IPS-18a (cell line): ENCODE measurements around the gene SRC.

ENCODE experiments used
- H3K27ac ChIP-seq: one replicate; pipeline ENCODE4 v1.5.1; 2013; ENCODE audit warnings: low read length
- H3K27me3 ChIP-seq: one replicate; pipeline ENCODE4 v1.6.1; 2013; ENCODE audit warnings: mild to moderate bottlenecking, low read length; ENCODE audit not compliant: control insufficient read depth, insufficient read depth
- H3K36me3 ChIP-seq: one replicate; pipeline ENCODE4 v1.6.1; 2013; ENCODE audit warnings: low read depth, low read length; ENCODE audit not compliant: control insufficient read depth
- H3K4me1 ChIP-seq: one replicate; pipeline ENCODE4 v1.6.1; 2013; ENCODE audit warnings: low read depth, low read length; ENCODE audit not compliant: control insufficient read depth
- H3K4me3 ChIP-seq: one replicate; pipeline ENCODE4 v1.5.1; 2013; ENCODE audit warnings: low read length
- H3K9ac ChIP-seq: one replicate; pipeline ENCODE4 v1.6.1; 2013; ENCODE audit warnings: mild to moderate bottlenecking, low read length, moderate library complexity
- H3K9me3 ChIP-seq: one replicate; pipeline ENCODE4 v1.6.1; 2013; ENCODE audit warnings: low read depth, low read length; ENCODE audit not compliant: control insufficient read depth

SRC gene

DNA sequence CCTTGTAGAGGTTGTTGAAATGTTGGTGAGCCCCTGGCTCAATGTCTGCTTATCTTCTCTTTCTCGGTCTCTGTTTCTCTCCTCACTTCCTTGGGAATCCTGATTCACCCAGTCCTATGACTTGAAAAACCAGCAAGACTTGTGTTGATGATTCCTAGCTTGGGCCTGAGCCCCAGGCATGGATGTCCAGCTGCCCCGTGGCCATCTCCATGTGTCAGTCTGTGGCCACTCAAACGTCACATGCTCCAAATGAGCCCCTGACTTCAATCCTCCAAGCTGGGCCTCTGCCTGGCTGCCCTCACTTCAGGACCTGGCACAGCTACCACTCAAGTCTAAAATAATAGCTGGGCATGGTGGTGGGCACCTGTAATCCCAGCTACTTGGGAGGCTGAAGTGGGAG, 81.0 kb downstream of the SRC start:
- Histone ChIP-seq H3K4me3 (no peak overlapping the region), H3K27me3 (no peaks in the 10 kb centered on the region), H3K27ac (no peak overlapping the region), H3K9me3 (no peaks in the 10 kb centered on the region), H3K4me1 (peaks cover 7% of the 10 kb centered on the region), H3K36me3 (no peaks in the 10 kb centered on the region), H3K9ac (no peak overlapping the region)

DNA sequence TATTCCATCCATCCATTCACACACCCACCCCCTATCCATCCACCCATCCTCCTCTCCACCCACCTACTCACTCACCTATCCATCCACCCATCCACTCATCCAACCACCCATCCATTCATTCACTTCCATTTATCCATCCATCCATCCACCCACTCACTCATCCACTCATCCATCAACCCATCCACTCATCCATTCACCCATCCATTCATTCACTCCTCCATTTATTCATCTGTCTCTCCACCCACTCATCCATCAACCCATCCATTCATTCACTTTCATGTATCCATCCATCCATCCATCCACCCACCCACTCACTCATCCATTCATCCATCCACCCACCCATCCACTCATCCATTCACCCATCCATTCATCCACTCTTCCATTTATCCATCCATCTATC, 84.1 kb downstream of the SRC start:
- no peak overlapping the region for H3K9ac ChIP-seq
- H3K27ac ChIP-seq: no peak overlapping the region
- no peaks in the 10 kb centered on the region for H3K36me3 ChIP-seq
- no peaks in the 10 kb centered on the region for H3K4me1 ChIP-seq
- H3K27me3 ChIP-seq: no peaks in the 10 kb centered on the region
- no peaks in the 10 kb centered on the region for H3K9me3 ChIP-seq
- no peak overlapping the region for H3K4me3 ChIP-seq

DNA sequence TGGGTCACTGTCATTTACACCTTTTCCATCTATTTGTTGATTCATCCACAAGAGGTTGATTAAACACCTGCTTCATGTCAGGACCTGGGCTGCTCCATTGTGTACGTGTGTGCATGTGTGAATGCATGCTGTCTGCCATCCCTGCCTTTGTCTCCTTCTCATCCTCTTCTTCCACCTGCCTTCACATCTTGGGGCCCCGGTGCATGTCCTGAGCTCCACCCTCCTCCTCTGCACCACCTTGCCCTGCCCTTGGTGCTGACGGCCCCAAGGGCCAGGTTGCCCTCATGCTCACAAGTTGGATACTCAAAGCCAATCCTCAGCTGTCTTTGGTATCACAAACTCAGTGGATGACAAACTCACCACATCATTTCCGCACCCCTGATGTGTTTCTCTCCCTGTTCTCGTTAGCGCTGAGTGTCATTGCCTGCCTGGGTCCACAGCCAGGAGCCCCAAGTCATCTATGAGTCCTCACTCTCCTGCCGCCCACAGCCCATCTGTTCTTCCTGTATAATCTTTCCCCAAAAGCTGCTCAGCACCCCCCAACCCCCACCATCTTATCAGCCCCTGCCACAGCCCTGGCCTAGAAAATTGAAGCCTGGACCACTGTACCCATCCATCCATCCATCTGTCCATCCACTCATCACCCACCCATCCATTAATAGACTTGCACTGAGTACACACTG, 85.0 kb downstream of the SRC start:
- H3K36me3 ChIP-seq: no peaks in the 10 kb centered on the region
- no peaks in the 10 kb centered on the region for H3K9me3 ChIP-seq
- H3K4me3 ChIP-seq: no peak overlapping the region
- H3K27me3 ChIP-seq: no peaks in the 10 kb centered on the region
- H3K9ac ChIP-seq: no peak overlapping the region
- no peak overlapping the region for H3K27ac ChIP-seq
- H3K4me1 ChIP-seq: no peaks in the 10 kb centered on the region

DNA sequence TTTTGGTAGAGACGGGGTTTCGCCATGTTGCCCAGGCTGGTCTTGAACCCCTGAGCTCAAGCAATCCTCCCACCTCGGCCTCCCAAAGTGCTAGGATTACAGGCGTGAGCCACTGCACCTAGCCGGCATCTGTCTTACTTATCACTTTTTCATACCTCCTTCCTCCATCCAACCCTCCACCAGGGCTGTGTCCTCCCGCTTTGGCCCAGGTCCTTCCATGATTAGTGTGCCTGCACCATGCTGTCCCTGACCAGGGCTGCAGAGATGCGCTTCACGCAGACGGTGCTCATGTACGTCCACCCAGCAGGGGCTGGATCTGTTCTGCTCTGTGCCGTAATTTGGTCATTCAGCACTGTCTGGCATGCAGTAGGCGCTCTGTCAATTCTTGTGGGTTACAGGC, 85.8 kb downstream of the SRC start:
- Histone ChIP-seq H3K4me1 (no peaks in the 10 kb centered on the region), H3K27ac (no peak overlapping the region), H3K27me3 (no peaks in the 10 kb centered on the region), H3K9me3 (no peaks in the 10 kb centered on the region), H3K9ac (no peak overlapping the region), H3K4me3 (no peak overlapping the region), H3K36me3 (no peaks in the 10 kb centered on the region)

DNA sequence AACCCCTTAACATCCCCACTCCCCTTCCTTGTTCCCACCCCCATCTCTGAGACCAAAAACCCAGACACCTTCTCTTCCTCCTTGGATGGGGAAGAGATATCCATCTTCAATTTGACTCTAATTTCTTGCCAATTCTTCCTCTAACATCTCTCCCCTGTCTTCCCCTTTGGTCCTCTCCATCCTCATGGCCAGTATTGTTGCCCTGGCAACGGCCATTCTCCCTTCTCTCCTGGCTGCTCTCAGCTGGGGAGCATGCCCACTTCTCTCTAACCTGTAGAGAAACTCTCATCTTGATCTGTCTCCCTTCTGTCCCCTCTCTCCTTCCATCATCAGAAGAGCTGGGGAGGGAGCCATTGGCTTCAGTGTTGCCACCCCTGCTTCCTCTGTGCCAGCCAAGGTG, 86.7 kb downstream of the SRC start:
- no peaks in the 10 kb centered on the region for H3K27me3 ChIP-seq
- H3K4me3 ChIP-seq: no peak overlapping the region
- H3K9ac ChIP-seq: no peak overlapping the region
- H3K36me3 ChIP-seq: no peaks in the 10 kb centered on the region
- no peaks in the 10 kb centered on the region for H3K4me1 ChIP-seq
- H3K27ac ChIP-seq: no peak overlapping the region
- H3K9me3 ChIP-seq: no peaks in the 10 kb centered on the region

DNA sequence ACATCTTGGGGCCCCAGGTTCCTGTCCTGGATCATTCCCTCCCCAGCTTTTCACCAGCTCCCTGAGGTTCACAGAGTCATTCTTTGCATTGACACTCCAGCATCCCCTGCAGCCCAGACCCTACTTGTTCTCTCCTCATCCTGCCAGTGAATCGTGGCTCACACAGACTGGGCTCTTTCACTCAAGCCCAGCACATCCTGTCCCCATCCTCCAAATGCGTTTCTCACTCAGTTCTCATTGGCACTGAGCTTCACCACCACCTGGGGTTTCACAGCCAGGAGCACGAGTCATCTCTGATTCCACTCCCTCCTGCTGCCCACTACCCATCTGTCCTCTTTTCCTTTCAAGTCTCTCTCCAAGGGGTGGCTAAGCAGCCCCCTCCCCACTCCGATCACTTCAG, 89.7 kb downstream of the SRC start:
- Histone ChIP-seq H3K27ac (no peak overlapping the region), H3K4me3 (no peak overlapping the region), H3K9me3 (no peaks in the 10 kb centered on the region), H3K27me3 (no peaks in the 10 kb centered on the region), H3K4me1 (no peaks in the 10 kb centered on the region), H3K36me3 (no peaks in the 10 kb centered on the region), H3K9ac (no peak overlapping the region)

DNA sequence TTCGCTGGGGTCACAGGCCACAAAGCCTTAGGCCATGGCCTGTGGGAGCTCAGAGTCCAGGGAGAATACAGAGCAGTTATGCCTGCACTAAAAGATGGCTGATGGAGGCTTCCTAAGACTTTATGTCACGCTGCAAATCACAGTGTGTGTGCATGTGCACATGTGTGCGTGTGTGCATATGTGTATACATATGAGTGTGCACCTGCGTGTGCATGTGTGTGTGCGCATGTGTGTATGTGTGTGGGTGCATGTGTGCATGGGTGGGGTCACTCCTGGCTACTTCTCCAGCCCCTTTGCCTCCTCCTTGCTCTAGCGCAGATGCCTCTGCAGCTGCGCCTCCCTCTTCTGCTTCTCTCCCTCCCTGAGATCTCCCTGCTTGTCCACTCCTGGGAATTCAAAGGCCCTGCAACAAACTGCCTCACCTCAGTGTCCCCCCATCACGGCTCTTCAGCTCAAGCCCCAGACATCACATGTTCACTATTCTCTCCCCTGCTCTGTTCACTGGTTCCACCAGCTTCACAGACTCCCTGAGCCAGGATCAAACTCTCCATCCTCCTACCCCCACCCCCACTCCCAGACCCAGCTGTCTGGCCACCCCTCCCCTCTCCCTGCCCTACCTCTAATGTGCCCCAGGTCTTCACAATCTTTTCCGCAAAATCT, 90.7 kb downstream of the SRC start:
- Histone ChIP-seq H3K9ac (no peak overlapping the region), H3K4me3 (no peak overlapping the region), H3K36me3 (no peaks in the 10 kb centered on the region), H3K27me3 (no peaks in the 10 kb centered on the region), H3K9me3 (no peaks in the 10 kb centered on the region), H3K4me1 (no peaks in the 10 kb centered on the region), H3K27ac (no peak overlapping the region)

DNA sequence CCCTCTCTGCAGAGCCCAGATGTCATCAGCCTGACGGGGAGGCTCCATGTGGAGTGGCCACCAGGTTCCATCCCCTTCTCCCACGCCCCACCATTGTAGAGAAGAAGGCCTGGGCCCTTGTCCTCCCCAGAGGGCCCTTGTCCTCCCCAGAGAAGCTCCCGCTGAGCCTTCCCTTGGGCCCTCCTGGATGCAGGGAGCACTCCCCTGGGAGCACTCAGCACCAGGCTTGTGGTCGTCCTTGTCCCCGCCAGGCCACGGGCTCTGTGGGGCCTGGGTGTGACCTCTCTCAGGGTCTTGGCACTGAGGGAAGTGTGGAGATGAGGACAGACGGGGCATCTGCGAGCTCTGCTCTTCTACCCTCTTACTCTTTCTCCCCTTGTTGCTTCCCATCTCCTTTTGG, 91.7 kb downstream of the SRC start:
- Histone ChIP-seq H3K36me3 (no peaks in the 10 kb centered on the region), H3K27ac (no peak overlapping the region), H3K4me1 (no peaks in the 10 kb centered on the region), H3K27me3 (no peaks in the 10 kb centered on the region), H3K9me3 (no peaks in the 10 kb centered on the region), H3K9ac (no peak overlapping the region), H3K4me3 (no peak overlapping the region)

DNA sequence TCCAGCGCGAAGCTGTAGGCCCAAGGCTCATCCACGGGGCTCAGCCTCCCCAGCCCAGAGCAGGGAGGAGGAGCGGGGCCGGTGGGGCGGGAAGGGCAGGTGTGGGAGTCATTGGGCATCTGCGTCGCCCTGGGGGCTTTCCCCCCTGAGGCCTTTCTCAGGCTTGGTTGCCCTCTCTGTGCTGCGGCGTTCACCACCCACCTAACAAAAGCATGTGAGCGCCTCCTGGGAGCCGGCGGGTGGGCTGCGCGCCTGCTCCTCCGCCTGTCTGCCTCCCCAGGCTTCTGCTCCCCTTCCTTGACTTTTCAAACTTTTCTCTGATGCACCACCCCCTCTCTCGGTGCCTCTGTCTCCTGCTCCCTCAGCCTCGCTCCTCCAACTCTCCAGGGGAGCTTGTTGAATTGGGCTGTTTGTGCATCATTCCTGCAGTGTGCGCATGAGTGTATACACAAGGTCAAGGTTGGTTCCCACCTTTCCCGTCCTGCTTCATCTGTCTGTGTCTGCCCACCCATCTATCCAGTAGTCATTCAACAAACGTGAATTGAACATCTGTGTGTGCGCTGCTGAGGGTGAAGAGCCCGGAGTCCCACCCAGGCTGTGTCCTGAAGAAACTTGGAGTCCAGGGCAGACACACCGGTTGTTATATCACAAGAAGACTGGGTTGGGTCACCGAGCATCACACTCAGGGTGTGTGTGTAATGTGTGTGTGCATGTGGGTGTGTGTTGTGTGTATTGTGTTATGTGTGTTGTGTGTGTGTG, 92.7 kb downstream of the SRC start:
- H3K9ac ChIP-seq: no peak overlapping the region
- H3K9me3 ChIP-seq: no peaks in the 10 kb centered on the region
- no peak overlapping the region for H3K4me3 ChIP-seq
- H3K4me1 ChIP-seq: no peaks in the 10 kb centered on the region
- no peaks in the 10 kb centered on the region for H3K27me3 ChIP-seq
- H3K36me3 ChIP-seq: no peaks in the 10 kb centered on the region
- H3K27ac ChIP-seq: no peak overlapping the region

DNA sequence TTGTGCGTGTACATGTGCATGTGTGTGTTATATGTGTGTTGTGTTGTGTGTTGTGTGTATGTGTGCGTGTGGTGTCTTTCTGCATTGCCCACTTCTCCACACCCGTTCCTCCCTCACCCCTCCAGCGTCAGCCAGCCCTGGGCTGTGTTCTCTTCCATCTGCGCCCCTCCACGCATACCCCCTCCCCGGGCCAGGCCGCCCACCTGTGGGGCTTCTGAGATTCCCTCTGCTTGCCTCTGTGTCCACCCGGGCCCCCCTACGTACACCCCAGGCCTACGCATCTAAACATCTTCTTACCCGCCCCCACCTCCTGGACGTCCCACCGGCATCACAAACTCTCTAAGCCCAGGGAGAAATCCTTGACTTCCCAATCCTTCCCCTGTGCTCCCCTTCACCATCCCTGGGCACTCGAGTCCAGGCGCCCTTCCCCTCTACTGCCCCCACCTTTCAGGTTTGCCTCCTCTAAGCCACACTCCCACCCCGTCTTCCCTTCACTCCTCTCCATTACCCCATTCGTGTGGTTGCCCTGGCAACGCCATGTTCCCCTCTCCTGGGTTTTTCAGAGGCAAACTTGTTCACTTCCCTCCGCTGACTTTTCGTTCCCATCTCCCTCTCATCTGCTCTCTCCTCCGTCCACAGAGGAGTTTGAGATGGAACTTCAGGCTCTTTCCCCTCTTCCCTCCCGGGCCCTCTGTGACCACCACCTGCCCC, 93.4 kb downstream of the SRC start:
- no peaks in the 10 kb centered on the region for H3K4me1 ChIP-seq

DNA sequence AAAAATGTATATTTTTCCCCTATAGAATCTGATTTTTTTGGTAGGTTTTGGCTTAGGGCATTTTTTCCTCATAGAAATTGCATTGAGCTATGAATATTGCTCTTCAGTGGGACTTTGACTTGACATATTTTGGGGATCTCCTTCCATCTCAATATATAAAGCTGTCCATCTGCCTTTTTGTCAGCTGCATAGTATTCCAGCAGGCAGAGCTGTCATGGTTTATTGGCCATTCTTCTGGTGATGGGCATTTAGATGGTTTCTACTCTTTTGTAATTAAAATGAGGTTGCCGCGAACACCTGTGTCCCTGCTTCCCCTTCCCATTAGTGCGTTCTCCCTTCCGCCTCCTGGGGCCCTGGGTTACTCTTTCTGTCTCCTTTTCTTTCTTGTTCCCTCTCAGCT, 95.1 kb downstream of the SRC start:
- H3K36me3 ChIP-seq: no peaks in the 10 kb centered on the region
- H3K9ac ChIP-seq: no peak overlapping the region
- H3K27me3 ChIP-seq: no peaks in the 10 kb centered on the region
- no peak overlapping the region for H3K4me3 ChIP-seq
- H3K4me1 ChIP-seq: no peaks in the 10 kb centered on the region
- no peaks in the 10 kb centered on the region for H3K9me3 ChIP-seq
- H3K27ac ChIP-seq: no peak overlapping the region

More for the DNA sequence above, 93.4 kb downstream of the SRC start:
- H3K9me3 ChIP-seq: no peaks in the 10 kb centered on the region
- H3K27ac ChIP-seq: no peak overlapping the region
- H3K36me3 ChIP-seq: no peaks in the 10 kb centered on the region
- no peaks in the 10 kb centered on the region for H3K27me3 ChIP-seq
- H3K9ac ChIP-seq: no peak overlapping the region
- H3K4me3 ChIP-seq: no peak overlapping the region
